Kasumi-1 (cell line): ENCODE data around the gene SLAMF6.

Experiments
- DNase-seq, 2 experiments: peaks; one replicate each; lab custom pipeline; 2025; lab: John Stamatoyannopoulos, UW

SLAMF6 gene

GRCh38 chr1:160467576-160467975 lies 55.5 kb downstream of the SLAMF6 start:
- DNase-seq: no peak

- DNase-seq: no peak
Measured at GRCh38 chr1:160466961-160467360, 56.1 kb downstream of the SLAMF6 start.

- DNase-seq: no peak
Measured at GRCh38 chr1:160465123-160465522, 57.9 kb downstream of the SLAMF6 start.

- no peak for DNase-seq
Measured at GRCh38 chr1:160460683-160461287, 62.3 kb downstream of the SLAMF6 start.

GRCh38 chr1:160460214-160460642 lies 62.8 kb downstream of the SLAMF6 start:
- DNase-seq: no peak

- no peak for DNase-seq
Measured at GRCh38 chr1:160459687-160460086, 63.4 kb downstream of the SLAMF6 start.

- DNase-seq: no peak
Measured at GRCh38 chr1:160459056-160459455, 64.0 kb downstream of the SLAMF6 start.

GRCh38 chr1:160455153-160455517 lies 67.9 kb downstream of the SLAMF6 start:
- DNase-seq: no peak

GRCh38 chr1:160454371-160455152 lies 68.5 kb downstream of the SLAMF6 start:
- no peak for DNase-seq

GRCh38 chr1:160453443-160453842 lies 69.6 kb downstream of the SLAMF6 start:
- no peak for DNase-seq

- DNase-seq: no peak
Measured at GRCh38 chr1:160451859-160452232, 71.2 kb downstream of the SLAMF6 start.

- no peak for DNase-seq
Measured at GRCh38 chr1:160451119-160451858, 71.8 kb downstream of the SLAMF6 start.

GRCh38 chr1:160449494-160449893 lies 73.6 kb downstream of the SLAMF6 start:
- DNase-seq: no peak

GRCh38 chr1:160446945-160447600 lies 76.0 kb downstream of the SLAMF6 start:
- DNase-seq: no peak

GRCh38 chr1:160439718-160440117 lies 83.3 kb downstream of the SLAMF6 start:
- DNase-seq: no peak

- DNase-seq: no peak
Measured at GRCh38 chr1:160438935-160439334, 84.1 kb downstream of the SLAMF6 start.

- DNase-seq: no peak
Measured at GRCh38 chr1:160438317-160438918, 84.6 kb downstream of the SLAMF6 start.

GRCh38 chr1:160437432-160438316 lies 85.4 kb downstream of the SLAMF6 start:
- DNase-seq: no peak

- DNase-seq: no peak
Measured at GRCh38 chr1:160436966-160437365, 86.1 kb downstream of the SLAMF6 start.
